KG1 (cell line): Measurements from ENCODE around the gene DYSF.
"Not testable (repeated sequence)": the region's sequence is repeated elsewhere in the genome, so short reads cannot be mapped to it uniquely, and the experiment has no call there.

Source experiments
- DNase-seq: peaks from one replicate; lab custom pipeline; 2025; lab: John Stamatoyannopoulos, UW

DYSF gene

DNA sequence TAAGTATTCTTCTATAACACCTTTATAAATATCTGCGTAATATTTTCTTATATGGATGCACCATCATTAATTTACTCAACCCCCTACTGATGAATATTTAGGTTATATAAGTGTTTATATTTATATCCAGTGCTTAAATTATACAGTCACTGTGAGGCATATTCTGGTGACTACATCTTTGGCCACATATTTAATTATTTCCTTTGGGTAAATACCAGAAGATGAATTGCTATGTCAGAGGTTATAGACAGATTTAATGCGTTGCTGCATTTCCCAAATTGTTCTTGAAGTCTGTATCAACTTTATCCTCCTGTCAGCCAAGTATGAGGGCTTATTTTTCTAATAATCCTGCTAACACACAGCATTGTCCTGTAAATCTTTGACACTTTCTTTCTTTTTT is 18.7 kb downstream of the DYSF start:
- no peak for DNase-seq

- no peak for DNase-seq
Observed at GRCh38 chr2:71473346-71474031, 20.1 kb downstream of the DYSF start.

GRCh38 chr2:71474116-71474743 is 20.9 kb downstream of the DYSF start:
- no peak for DNase-seq

GRCh38 chr2:71474744-71475397 is 21.5 kb downstream of the DYSF start:
- DNase-seq = no peak

DNA sequence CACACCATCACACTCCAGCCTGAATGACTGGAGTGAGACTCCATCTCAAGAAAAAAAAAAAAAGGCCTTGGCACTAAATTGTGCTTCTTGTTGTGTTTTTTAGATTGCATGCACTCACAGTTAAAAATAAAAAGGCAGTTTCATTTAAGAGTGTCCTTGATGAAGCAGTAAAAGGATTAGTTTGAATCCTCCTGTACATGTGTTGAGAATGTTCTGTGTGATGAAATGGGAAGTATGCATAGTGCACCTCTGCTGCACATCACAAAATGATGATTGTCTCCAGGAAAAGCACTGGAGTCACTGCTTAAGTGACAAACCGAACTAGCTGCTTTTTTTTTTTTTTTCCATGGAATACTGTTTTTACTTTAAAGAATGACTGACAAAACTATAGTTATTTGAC is 23.1 kb downstream of the DYSF start:
- DNase-seq = no peak

DNA sequence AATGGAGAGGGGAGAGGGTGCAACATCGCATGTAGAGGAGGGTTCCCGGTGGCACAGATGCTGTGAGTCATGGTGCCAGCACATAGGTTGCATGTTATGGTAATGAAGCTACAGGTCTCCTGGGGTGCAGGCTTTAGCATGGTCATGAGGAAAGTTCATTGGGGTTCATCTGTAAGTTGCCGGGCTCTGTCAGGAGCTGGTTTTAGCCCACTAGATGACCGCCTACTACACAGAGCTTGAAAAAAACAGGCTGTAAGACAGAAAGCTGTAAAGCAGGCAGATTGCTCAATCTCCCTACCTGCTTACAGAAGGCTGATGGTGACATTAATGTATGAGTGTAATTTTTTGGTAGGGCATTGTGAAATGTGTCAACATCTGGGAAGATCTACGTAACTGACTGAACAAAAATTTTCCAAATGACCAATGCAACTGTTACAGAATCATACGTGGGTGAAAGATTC is 23.9 kb downstream of the DYSF start:
- no peak for DNase-seq

- DNase-seq = no peak
Observed at GRCh38 chr2:71478806-71479205, 25.4 kb downstream of the DYSF start.

DNA sequence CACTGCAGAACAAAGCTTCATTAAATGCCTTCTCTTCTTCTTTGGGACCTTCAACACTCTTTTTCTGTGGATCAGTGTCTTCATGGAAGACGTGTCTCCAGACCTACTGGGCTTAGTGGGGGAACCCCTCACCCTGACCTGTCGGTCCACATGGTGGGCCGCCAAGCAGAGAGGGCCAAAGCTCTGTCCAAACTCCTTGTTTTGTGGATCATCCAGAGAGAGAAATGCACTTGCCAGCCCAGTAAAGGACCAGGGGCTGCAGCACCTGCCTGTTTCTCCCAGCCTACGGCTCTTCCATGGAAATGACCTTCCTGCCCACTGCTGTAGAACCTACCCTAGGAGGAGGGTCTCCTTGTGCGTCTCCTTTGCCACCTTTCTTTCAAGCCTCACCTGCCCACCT is 25.9 kb downstream of the DYSF start:
- no peak for DNase-seq

GRCh38 chr2:71481111-71481510 is 27.8 kb downstream of the DYSF start:
- no peak for DNase-seq

GRCh38 chr2:71482055-71482454 is 28.7 kb downstream of the DYSF start:
- DNase-seq = no peak

GRCh38 chr2:71483246-71483645 is 29.9 kb downstream of the DYSF start:
- DNase-seq = no peak

GRCh38 chr2:71484354-71484753 is 31.0 kb downstream of the DYSF start:
- DNase-seq = no peak

DNA sequence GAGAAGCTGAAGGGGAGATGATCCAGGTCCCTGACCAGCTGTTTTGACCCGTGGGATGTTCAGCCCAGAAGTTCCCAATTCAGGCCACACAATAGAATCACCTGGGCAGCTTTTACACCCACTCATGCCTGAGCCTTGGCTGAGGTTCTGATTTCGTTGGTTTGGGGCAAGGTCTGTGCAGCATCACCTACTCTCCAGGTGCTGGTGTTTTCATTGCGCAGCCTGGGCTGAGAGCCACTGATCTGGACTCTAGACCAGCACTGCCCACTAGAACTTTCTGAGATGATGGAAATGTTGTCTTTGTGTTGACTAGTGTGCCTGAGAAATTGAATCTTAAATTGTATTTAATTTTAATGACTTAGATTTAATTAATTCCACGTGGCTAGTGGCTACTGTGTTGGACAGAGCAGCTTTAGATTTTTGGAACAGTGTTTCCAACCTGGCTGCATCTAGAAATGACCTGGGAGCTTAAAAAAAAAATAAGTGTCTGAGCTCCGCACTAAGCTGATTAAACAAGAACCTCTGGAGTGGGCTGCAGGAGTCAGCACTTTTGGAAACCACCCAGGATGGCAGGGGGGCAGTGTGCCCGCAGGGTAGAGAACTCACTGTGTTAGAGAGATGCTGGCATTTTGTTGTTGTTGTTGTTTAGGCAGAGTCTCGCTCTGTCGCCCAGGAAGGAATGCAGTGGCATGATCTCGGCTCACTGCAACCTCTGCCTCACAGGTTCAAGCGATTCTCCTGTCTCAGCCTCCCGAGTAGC is 33.7 kb downstream of the DYSF start:
- DNase-seq = no peak

DNA sequence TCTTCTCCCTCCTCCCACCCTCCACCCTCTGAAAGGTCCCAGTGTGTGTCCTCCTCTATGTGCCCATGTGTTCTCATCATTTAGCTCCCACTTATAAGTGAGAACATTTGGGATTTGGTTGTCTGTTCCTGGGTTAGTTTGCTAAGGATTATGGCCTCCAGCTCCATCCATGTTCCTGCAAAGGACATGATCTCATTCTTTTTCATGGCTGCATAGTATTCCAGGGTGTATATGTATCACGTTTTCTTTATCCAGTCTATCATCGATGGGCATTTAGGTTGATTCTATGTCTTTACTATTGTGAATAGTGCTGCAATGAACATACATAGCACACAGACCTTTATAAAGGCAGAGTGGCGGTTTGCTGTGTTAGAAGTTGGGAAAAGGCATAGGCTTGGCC is 38.2 kb downstream of the DYSF start:
- not testable (repeated sequence) for DNase-seq

DNA sequence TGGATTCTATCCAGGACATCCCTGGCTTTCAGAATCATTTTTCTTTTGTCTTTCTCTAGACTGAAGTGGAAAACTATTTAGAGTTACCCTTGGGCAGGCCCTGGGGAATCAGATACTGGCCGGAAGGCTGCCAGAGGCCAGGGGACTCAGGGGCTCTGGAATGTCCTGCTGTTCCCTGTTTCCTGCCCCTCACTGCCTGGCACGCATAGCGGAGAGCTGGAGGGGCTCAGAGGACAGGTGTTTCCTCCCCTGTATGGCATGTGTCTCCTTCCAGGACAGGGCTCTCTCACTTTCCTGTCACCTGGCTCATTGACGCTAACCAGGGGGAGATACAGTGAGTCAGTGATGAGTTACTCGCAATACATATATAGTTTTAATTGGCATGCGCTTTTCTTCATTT is 38.8 kb downstream of the DYSF start:
- no peak for DNase-seq

GRCh38 chr2:71494091-71494490 is 40.7 kb downstream of the DYSF start:
- DNase-seq = no peak

DNA sequence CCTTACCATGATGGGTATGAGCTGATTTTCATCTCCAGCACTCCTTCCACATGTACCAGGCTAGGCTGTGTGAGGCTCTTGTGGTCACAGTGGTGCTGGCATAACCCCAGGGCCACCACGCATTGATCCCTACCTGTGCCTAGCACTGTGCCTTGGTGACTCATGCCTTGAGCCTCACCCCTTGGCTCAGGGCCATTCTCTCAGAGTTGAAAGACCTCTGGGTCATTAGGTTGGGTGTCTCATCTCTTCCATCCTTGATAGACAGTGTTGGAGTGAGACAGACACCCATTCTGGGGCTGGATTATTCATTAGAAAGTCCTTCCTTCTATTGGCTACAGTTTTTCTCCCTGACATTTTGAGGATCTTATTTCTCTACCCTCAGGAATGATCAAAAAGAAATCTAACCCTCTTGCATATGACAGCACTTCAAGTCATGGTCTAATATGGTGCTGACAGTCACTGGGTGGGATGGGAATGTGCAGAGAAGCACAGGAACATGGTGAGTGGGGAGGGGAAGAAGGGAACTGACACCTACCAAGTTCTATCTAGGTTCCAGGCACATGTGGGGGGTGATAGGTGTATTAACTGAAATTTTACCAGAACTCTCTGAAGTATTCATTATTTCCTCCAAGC is 41.3 kb downstream of the DYSF start:
- no peak for DNase-seq

GRCh38 chr2:71496156-71496770 is 42.9 kb downstream of the DYSF start:
- no peak for DNase-seq

- no peak for DNase-seq
Observed at GRCh38 chr2:71498261-71498701, 44.9 kb downstream of the DYSF start.

GRCh38 chr2:71499691-71500090 is 46.3 kb downstream of the DYSF start:
- no peak for DNase-seq

GRCh38 chr2:71500426-71501079 is 47.2 kb downstream of the DYSF start:
- DNase-seq = no peak
